Measurements from ENCODE around the gene RIPOR3.

DNA sequence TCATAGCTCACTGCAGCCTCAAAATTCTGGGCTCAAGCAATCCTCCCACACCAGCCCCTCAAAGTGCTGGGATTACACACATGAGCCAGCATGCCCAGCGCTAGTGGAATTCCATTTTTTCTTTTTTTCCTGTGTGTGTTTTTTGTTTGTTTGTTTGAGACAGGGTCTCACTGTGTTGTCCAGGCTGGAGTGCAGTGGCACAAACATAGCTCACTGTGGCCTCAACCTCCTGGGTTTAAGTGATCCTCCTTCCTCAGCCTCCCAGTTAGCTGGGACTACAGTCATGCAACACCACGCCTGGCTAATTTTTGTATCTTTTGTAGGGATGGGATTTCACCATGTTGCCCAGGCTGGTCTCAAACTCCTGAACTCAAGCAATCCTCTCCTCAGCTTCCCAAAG lies 26.0 kb upstream of the RIPOR3 start:
- TF ChIP-seq, protein P1, sequence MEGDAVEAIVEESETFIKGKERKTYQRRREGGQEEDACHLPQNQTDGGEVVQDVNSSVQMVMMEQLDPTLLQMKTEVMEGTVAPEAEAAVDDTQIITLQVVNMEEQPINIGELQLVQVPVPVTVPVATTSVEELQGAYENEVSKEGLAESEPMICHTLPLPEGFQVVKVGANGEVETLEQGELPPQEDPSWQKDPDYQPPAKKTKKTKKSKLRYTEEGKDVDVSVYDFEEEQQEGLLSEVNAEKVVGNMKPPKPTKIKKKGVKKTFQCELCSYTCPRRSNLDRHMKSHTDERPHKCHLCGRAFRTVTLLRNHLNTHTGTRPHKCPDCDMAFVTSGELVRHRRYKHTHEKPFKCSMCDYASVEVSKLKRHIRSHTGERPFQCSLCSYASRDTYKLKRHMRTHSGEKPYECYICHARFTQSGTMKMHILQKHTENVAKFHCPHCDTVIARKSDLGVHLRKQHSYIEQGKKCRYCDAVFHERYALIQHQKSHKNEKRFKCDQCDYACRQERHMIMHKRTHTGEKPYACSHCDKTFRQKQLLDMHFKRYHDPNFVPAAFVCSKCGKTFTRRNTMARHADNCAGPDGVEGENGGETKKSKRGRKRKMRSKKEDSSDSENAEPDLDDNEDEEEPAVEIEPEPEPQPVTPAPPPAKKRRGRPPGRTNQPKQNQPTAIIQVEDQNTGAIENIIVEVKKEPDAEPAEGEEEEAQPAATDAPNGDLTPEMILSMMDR (IDR thresholded peaks at IDR 0.05; ENCODE audit: poor library complexity), result no peak
- TF ChIP-seq EZH2 (IDR thresholded peaks at IDR 0.05; ENCODE audit: borderline replicate concordance) (no peak), EZH2phosphoT487 (IDR thresholded peaks at IDR 0.05; ENCODE audit: low read depth, severe bottlenecking, unreplicated experiment) (no peak)

Measured in hepatocyte (in vitro differentiated cells).